ENCODE data around the gene PTPRJ.

DNA sequence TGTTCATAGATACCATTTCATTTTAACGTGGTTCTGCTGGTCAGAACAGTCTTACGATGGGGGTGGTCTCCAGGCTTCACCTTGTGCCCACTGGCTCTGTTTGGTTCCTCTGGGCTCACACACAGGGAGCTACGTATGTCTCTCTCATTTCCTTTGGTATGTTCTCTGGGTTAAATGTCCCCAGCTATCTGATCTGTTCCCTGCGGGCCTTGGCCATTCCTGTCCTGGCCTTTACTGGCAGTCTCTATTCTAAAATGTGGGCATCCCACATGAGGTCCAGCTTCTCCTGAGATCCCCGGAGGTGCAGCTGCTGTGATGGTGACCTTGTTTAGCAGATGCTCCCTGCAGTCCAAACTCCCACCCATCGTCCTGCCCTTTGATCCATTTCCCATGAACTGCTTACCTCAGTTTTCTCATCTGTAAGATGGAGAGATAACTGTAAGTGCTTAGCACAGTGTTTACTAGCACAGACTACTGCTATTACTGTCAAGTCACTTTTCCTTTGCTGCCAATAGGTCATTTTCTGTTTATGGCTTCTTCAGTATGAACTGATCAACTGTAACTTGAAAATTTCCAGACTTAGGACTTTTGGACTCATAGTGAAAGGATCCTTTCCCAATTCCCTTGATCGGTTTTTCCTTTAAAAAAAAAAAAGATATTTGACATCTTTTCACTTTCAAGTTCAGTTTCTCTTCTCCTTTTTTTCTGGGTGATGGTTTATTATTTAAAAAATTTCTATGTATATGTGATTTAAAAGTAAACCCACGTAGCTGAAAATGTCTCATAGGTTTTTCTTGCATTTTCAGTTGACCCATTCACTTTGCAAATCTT lies 92.9 kb downstream of the PTPRJ start:
- TF ChIP-seq, protein P1, sequence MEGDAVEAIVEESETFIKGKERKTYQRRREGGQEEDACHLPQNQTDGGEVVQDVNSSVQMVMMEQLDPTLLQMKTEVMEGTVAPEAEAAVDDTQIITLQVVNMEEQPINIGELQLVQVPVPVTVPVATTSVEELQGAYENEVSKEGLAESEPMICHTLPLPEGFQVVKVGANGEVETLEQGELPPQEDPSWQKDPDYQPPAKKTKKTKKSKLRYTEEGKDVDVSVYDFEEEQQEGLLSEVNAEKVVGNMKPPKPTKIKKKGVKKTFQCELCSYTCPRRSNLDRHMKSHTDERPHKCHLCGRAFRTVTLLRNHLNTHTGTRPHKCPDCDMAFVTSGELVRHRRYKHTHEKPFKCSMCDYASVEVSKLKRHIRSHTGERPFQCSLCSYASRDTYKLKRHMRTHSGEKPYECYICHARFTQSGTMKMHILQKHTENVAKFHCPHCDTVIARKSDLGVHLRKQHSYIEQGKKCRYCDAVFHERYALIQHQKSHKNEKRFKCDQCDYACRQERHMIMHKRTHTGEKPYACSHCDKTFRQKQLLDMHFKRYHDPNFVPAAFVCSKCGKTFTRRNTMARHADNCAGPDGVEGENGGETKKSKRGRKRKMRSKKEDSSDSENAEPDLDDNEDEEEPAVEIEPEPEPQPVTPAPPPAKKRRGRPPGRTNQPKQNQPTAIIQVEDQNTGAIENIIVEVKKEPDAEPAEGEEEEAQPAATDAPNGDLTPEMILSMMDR (conservative IDR thresholded peaks at IDR 0.05): no peak
- no peak for TF ChIP-seq EZH2 (IDR thresholded peaks at IDR 0.05; ENCODE audit: low read depth)

Data from PC-9 (cell line).